Measurements from ENCODE around the gene BAG5.
"Not testable (repeated sequence)": the region's sequence is repeated elsewhere in the genome, so short reads cannot be mapped to it uniquely, and the experiment has no call there.

Gene BAG5

DNA sequence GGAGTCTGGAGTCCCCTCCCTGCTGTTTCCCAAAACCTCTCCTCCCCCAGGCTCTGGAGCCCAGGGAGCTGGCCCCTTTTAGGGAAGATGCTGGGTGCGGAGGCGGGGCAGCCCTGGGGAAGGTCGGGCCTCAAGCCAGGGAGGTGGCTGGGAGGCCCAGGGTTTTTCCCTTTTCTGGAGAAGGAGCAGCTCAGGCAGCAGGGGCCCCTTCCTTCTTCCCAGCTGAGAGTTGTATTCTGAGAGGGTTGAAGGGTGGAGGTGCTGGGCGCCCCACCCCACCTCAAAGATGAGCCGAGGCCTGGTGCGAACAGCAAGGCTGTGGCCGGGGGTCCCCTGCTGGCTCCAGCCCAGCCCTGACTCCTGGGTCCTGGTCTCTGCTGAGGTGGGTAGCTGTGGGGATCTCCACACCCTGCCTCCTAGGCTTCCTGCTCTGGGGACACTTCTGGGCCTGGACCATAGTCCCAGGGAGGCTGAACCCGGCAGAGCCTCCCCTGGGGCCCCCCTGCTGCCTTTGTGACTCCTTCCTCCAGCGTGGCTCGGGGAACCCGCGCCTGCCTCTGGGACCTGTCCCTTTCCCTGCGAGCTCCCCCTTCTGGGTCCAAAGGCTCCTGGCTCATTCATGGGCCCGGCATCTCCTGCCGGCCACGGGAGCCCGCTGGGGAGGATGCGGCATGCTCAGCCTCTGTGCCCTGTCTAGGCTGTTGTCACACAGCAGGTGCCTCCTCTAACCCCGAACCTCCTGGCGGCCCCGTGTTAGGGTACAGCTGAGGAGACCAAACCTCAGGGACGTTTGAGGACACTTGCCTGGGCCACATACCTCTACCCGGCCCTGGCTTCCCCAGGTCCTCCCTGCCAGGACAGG lies 29.1 kb downstream of the BAG5 start:
- no peak for DNase-seq

GRCh38 chr14:103532216-103533136 lies 30.0 kb downstream of the BAG5 start:
- DNase-seq = no peak

DNA sequence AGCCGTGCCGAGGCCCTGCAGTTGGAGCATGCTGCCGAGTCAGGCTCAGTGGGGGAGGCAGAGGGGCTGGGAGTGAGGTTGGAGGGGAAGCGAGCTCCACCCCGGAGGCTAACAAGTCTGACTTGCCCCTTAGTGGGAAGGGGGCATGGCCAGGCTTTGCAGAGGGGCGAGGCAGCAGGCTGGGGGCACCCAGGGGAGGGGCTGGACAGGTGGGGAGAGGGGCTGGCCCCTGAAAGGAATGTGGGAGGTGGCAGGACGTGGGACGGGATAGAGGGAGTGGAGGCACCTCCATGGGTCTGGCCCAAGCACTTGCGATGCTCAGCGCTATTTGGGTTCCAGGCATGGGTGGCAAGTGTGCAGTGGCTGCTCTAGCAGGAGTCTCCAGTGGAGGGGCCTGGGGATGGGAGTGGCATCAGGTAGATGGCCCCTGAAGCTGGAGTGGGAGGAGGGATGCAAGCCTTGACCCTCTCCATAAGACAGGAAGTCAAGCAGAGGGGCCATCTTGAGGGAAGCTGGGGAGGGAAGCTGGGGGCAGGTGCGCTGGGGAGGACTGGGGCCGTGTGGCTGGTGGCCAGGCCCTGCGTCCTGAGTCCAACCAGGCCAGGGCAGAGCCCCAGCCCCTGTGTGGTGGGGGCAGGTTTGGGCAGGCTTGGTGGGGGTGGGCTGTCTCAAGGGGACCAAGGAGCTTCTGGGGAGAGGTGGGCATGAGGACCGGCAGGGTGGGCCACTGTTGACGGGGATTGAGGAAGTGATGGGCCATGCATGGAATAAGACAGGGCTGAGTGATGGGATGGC lies 30.8 kb downstream of the BAG5 start:
- no peak for DNase-seq

DNA sequence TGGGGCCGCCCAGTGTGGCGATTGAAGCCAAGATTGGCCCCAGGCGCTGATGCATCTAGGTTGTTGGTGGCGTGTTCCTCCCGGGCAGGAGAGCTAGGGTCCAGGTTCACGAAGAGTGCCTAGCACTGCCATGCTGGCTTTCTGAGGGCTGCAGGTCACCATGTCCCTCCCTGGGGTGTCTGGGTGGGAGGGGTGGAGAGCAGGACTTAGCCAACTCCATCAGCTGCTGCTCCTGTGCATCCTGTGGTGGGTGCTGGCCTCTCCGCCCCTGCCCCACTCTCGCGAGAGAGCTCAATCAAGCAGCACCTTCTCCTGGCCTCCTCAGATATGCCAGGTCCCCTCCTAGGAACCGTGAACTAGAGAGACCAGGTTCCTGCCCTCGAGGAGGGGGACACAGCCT lies 31.6 kb downstream of the BAG5 start:
- DNase-seq = no peak

GRCh38 chr14:103530390-103530789 lies 32.1 kb downstream of the BAG5 start:
- DNase-seq = peak; percentile 44 to 52

GRCh38 chr14:103529383-103530365 lies 32.8 kb downstream of the BAG5 start:
- DNase-seq = no peak

DNA sequence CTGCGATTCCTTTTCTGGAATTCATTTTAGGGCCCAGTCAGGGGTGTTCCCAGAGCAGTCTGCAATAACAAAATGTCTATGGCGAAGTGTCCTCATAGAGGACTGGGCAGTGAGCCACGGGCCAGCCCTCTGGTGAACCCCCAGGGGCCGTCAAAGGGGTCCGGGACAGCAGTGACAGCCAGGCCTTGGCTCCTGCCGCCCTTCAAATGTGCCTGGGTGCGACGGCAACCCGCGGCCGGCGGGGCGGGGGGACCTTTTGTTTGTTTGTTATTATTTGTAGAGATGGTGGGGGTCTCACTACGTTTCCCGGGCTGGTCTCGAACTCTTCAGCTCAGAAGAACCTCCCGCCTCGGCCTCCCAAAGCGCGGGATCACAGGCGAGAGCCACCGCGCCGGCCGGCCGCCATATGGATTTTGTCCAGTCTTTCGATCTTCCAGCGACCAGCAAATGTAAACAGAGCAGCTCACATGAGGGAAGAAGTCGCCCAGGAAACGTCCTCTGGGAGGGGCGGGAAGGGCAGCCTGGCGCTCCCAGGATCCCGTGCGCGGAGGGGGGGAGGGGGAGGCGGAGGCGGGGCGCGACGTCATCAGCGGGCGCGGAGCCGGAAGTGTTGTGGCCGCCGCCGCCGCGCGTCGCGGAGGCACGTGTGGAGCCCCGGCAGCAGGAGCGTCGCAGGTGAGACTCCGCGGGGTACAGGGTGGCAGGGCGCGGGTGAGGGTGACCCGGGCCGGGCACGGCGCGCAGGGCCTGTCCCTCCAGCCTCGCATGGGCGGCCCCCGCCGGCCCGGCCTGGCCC lies 33.7 kb downstream of the BAG5 start, which contains the start of gene TRMT61A:
TRMT61A (plus strand) TSS at position 610 of the 796 bp plus-strand sequence. CDS start 783 bp downstream, outside the sequence.
- DNase-seq = peak; percentile 84 to 85

GRCh38 chr14:103528146-103528586 lies 34.3 kb downstream of the BAG5 start:
- DNase-seq = no peak

DNA sequence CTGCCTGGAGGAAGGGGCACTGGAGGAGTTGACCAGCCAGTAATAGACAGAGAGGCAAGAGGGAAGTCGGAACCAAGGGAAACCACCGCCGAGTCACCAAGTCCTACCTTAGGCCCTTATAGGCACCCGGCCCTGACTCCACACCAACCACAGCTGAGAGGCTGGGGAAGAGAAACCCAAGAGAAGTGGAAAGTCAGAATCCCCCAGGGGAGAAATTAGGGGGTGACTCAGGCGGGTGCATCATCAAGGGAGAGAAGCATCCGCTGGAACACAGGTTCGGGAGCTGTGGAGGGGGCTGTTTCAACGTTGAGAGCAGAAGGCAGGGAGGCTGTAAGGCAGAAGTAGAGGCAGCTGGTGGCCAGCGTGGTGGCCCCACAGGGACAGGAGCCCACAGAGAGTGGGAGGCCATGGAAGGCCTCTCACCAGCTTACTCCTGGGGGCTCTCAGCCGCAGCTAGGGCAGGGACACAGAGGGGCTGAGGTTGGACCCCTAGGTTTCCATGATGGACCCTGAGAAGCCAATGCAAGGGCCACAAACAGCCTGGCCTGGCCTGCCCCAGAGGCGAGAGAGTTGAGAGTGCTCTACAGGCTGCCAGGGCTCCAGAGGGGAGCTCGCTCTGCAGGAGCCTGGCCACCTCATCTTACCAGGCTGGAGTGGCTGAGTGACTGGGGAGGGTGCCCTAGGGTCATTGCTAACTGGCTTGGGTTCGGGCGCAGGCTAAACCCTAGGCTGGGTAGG lies 34.9 kb downstream of the BAG5 start:
- DNase-seq = peak; percentile 44 to 58

DNA sequence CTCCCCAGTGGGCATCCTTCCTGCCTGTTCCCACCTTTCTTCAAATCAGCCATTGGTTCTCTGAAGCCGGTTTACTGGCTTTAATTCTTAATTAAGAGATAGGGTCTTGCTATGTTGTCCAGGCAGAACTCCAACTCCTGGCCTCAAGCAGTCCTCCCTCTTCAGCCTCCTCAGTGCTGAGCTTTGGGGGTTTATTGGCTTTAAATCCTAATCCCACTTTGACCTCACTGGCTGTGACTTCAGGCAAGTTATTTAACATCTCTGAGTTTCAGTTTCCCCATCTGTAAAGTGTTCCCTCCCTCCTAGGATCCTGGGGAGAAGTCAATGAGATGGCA lies 35.6 kb downstream of the BAG5 start:
- DNase-seq = no peak

GRCh38 chr14:103526247-103526913 lies 36.1 kb downstream of the BAG5 start:
- DNase-seq = no peak

- DNase-seq = not testable (repeated sequence)
These were observed 36.8 kb downstream of the BAG5 start for GRCh38 chr14:103525430-103526246.

DNA sequence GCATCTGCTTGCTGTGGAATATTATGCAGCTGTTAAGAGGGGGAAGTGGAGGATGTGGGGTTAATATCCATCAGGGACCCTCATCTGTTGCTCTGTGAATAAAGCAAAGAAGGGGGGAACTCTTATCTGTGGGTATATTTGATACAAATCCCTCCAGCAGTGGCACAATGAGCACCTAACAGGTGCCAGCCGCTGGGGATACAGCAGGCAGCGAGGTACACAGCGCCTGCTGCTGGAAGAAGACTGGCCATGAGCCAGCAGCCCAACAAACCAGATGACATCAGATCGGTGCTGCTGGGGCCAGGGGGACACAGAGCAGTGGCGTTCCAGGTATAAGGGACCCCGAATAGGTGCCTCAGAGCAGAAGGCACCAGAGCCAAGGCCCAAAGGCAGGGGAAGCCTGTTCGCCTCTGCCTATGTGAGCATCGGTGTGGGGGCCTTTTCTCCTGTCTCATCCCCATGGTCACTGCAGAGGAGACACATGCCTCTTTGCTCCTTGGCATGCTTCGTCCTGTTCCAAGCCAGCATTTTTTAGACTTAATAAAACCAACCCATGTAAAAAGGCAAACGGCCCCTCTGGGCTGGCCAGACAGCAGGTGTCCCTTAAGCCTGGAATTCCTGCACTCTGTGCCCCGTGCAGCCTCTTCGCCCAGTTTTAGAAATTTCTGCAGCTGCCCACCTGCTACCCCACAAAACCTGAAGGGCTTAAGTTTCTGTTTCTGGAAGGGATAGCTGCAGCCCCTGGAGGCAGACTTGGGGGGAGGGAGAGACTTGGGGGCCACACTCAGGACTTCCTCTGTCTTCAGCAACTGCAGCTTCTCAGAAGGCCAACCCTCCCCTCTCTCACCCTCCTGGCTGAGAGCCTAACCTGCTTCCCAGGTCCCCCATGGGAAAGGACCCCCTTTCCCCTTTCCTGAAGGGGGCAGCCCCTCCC lies 38.2 kb downstream of the BAG5 start:
- DNase-seq = no peak

- no peak for DNase-seq
These were observed 38.9 kb downstream of the BAG5 start for GRCh38 chr14:103523575-103523954.

- no peak for DNase-seq
These were observed 39.5 kb downstream of the BAG5 start, which contains the start of gene CKB for GRCh38 chr14:103522649-103523574. Gene CKB, minus strand, starts transcription at chr14:103522830. Its CDS starts 337 bp downstream, at chr14:103522493.

All from activated T-cell treated with anti-CD3 and anti-CD28 coated beads, Interleukin-2, amount 50 U/mL, for 48 hours (primary cell).